Measurements from ENCODE around the gene LTK. TPM values are rescaled to one million over a fixed set of nuclear protein-coding genes. Genes with fewer than 3 reads are reported as not detected.

Gene LTK
- polyA plus RNA-seq, 1 donor = 14.7 TPM

Other genes with a start within 250 kb of the LTK start
- 6.0 TPM for gene OIP5, start 181.2 kb downstream of the LTK start, polyA plus RNA-seq
- 39.4 TPM for gene NUSAP1, start 180.9 kb downstream of the LTK start, polyA plus RNA-seq
- 18.7 TPM for gene NDUFAF1, start 111.3 kb downstream of the LTK start, polyA plus RNA-seq
- 42.0 TPM for gene RTF1, start 96.7 kb downstream of the LTK start, polyA plus RNA-seq
- gene ITPKA, start 20.0 kb downstream of the LTK start, polyA plus RNA-seq = 40.7 TPM
- gene RPAP1, start 30.4 kb upstream of the LTK start, polyA plus RNA-seq = 23.2 TPM
- gene TYRO3, start 45.4 kb upstream of the LTK start, polyA plus RNA-seq = 36.6 TPM
- gene MGA, start 146.6 kb upstream of the LTK start, polyA plus RNA-seq = 18.9 TPM

All from large intestine (tissue), 1 donor.